Measurements from ENCODE around the gene TMEM185A. TPM values are rescaled to one million over a fixed set of nuclear protein-coding genes. Genes with fewer than 3 reads are reported as not detected.

Gene TMEM185A
- total RNA-seq, 1 experiment from 2014 or later, result 23.6 TPM

GRCh38 chrX:149647505-149647904 lies 15.9 kb upstream of the TMEM185A start:
- H3K27me3 ChIP-seq (ENCODE audit: insufficient read depth, low read length), result no peaks in the 10 kb centered on the region
- H3K4me1 Mint-ChIP-seq, result no peaks in the 10 kb centered on the region
- H4K8ac ChIP-seq (replicated peaks; ENCODE audit: insufficient read length, low read depth, low read length), result no peak overlapping the region
- H3K23me2 ChIP-seq (ENCODE audit: insufficient read length, low read depth, low read length, poor library complexity, severe bottlenecking), result no peaks in the 10 kb centered on the region
- no peak overlapping the region for H3K23ac ChIP-seq (ENCODE audit: insufficient read length, low read depth, low read length)
- no peak overlapping the region for H2BK20ac ChIP-seq (ENCODE audit: low read depth, low read length, poor library complexity, severe bottlenecking)
- H2AFZ ChIP-seq (ENCODE audit: low read length), result no peak overlapping the region
- no CpG with 5 or more reads among the region's 6 CpGs for WGBS (ENCODE audit: extremely low coverage, insufficient read length, low lambda C conversion rate)
- H3K4me1 ChIP-seq (ENCODE audit: insufficient read depth, low read length), result no peaks in the 10 kb centered on the region
- no peak overlapping the region for H3K56ac ChIP-seq (ENCODE audit: insufficient read length, low read depth, low read length)
- no peak overlapping the region for H2BK120ac ChIP-seq (ENCODE audit: low read depth, low read length, poor library complexity, severe bottlenecking)
- no peak overlapping the region for H2BK5ac ChIP-seq (ENCODE audit: insufficient read length, low read length)
- H3K9me3 Mint-ChIP-seq, result peaks cover 70 to 71% of the 10 kb centered on the region in 2 experiments
- no peak overlapping the region for H4K91ac ChIP-seq (ENCODE audit: insufficient read length, low read depth, low read length)
- H3K4me3 Mint-ChIP-seq, result no peak overlapping the region
- H3K27ac Mint-ChIP-seq, result no peak overlapping the region
- H3K27me3 Mint-ChIP-seq (ENCODE audit: low read depth), result peaks cover 4% of the 10 kb centered on the region; the same call in 1 of the 2 replicates
- H4K5ac ChIP-seq (ENCODE audit: insufficient read length, low read depth, low read length), result no peak overlapping the region
- no peaks in the 10 kb centered on the region for H3K79me1 ChIP-seq (ENCODE audit: insufficient read depth, low read depth, low read length, poor library complexity, severe bottlenecking)
- H3K27ac ChIP-seq (ENCODE audit: insufficient read length, low read depth, low read length), result no peak overlapping the region
- H3K79me2 ChIP-seq (ENCODE audit: insufficient read depth, low read length), result no peaks in the 10 kb centered on the region
- H3T11ph ChIP-seq (ENCODE audit: low read length), result no peak overlapping the region
- no peak overlapping the region for H3K4ac ChIP-seq (ENCODE audit: low read depth, low read length)
- no peak overlapping the region for H3K4me2 ChIP-seq (ENCODE audit: insufficient read depth, insufficient read length, low read length)
- H3K18ac ChIP-seq (ENCODE audit: insufficient read length, low read depth, low read length), result no peak overlapping the region
- no peaks in the 10 kb centered on the region for H4K20me1 ChIP-seq (ENCODE audit: control insufficient read depth, insufficient read depth, insufficient read length)
- DNase-seq, result no peak
- no peak overlapping the region for H3K9ac ChIP-seq (ENCODE audit: extremely low read depth, insufficient read length, low read length)
- H3K9me3 ChIP-seq (ENCODE audit: control insufficient read depth, low read depth, low read length), result peaks cover 28% of the 10 kb centered on the region
- peaks cover 0 to 2% (median 0%) of the 10 kb centered on the region in 3 experiments; a peak in 3 of 7 replicates for H3K36me3 Mint-ChIP-seq (ENCODE audit: insufficient read depth in 1 of 3, low read depth in 3 of 3)
- no peak overlapping the region for H2BK15ac ChIP-seq (ENCODE audit: low read depth, low read length)
- no peak for TF ChIP-seq CTCF (conservative IDR thresholded peaks at IDR 0.05)
- H2BK12ac ChIP-seq (ENCODE audit: insufficient read length, low read depth, low read length), result no peak overlapping the region
- no peak overlapping the region for H2AK5ac ChIP-seq (ENCODE audit: insufficient read length, low read length)
- no peak overlapping the region for H3K14ac ChIP-seq (ENCODE audit: insufficient read depth, low read length)
